ENCODE data around the gene TMPRSS2.

GRCh38 chr21:41441546-41441945 is 66.4 kb downstream of the TMPRSS2 start:
- TF ChIP-seq CTCF (IDR thresholded peaks at IDR 0.05) (no peak), EP300 (IDR thresholded peaks at IDR 0.05) (no peak), POLR2A (IDR thresholded peaks at IDR 0.05) (no peak)
